ENCODE measurements around the gene TSC22D2. TPM values are rescaled to one million over a fixed set of nuclear protein-coding genes. Genes with fewer than 3 reads are reported as not detected.

The TSC22D2 gene
- total and polyA plus RNA-seq, 2 of the 8 experiments (the other 6 are each of a cell fraction or from before 2014, with no cell fraction given) = 3.4 to 27.6 TPM

DNA sequence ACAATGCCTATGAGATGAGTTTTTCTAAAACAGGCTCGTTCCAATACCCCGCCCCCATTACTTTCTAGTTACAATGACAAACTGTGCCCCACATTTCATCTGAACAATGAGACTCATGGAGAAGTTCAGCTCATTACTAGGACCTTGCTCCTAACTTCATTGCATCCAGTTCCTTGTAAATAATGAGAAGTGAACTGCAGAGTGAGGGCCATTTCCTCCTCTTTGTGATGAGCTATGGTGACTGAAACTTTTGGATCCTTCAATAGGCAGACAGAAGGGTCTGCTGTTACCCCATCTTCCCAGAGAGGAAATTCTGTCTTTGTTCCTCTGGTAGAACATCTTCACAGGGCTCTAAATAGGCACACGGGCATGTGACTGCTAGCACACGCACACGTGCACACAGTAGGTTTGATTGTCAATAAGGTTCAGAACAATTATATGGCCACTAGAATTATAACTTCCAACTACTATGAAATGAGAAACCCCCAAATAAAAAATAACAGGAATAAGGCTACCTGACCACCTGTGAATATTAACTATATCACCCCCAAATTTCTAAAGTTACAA is 86.4 kb downstream of the TSC22D2 start (continued):
- TF ChIP-seq, protein P1, sequence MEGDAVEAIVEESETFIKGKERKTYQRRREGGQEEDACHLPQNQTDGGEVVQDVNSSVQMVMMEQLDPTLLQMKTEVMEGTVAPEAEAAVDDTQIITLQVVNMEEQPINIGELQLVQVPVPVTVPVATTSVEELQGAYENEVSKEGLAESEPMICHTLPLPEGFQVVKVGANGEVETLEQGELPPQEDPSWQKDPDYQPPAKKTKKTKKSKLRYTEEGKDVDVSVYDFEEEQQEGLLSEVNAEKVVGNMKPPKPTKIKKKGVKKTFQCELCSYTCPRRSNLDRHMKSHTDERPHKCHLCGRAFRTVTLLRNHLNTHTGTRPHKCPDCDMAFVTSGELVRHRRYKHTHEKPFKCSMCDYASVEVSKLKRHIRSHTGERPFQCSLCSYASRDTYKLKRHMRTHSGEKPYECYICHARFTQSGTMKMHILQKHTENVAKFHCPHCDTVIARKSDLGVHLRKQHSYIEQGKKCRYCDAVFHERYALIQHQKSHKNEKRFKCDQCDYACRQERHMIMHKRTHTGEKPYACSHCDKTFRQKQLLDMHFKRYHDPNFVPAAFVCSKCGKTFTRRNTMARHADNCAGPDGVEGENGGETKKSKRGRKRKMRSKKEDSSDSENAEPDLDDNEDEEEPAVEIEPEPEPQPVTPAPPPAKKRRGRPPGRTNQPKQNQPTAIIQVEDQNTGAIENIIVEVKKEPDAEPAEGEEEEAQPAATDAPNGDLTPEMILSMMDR (IDR thresholded peaks at IDR 0.05; ENCODE audit: control extremely low read depth in 1 of 3, insufficient read depth in 1 of 3, low read depth in 1 of 3, low read length in 3 of 3) = no peak
- TF ChIP-seq JUND (IDR thresholded peaks at IDR 0.05; ENCODE audit: low read length) (no peak), POLR2AphosphoS5 (IDR thresholded peaks at IDR 0.05; ENCODE audit: low read depth, low read length) (no peak), EZH2 (IDR thresholded peaks at IDR 0.05; ENCODE audit: low read depth, low read length, severe bottlenecking) (no peak), EP300 (IDR thresholded peaks at IDR 0.05; ENCODE audit: borderline replicate concordance in 1 of 2, low read depth in 2 of 2, low read length in 2 of 2) (no peak), TAF7 (optimal IDR thresholded peaks at IDR 0.05; ENCODE audit: borderline replicate concordance, low read depth, low read length) (no peak), BRCA1 (IDR thresholded peaks at IDR 0.05; ENCODE audit: low read depth, low read length) (no peak)
- TF ChIP-seq, protein P2, sequence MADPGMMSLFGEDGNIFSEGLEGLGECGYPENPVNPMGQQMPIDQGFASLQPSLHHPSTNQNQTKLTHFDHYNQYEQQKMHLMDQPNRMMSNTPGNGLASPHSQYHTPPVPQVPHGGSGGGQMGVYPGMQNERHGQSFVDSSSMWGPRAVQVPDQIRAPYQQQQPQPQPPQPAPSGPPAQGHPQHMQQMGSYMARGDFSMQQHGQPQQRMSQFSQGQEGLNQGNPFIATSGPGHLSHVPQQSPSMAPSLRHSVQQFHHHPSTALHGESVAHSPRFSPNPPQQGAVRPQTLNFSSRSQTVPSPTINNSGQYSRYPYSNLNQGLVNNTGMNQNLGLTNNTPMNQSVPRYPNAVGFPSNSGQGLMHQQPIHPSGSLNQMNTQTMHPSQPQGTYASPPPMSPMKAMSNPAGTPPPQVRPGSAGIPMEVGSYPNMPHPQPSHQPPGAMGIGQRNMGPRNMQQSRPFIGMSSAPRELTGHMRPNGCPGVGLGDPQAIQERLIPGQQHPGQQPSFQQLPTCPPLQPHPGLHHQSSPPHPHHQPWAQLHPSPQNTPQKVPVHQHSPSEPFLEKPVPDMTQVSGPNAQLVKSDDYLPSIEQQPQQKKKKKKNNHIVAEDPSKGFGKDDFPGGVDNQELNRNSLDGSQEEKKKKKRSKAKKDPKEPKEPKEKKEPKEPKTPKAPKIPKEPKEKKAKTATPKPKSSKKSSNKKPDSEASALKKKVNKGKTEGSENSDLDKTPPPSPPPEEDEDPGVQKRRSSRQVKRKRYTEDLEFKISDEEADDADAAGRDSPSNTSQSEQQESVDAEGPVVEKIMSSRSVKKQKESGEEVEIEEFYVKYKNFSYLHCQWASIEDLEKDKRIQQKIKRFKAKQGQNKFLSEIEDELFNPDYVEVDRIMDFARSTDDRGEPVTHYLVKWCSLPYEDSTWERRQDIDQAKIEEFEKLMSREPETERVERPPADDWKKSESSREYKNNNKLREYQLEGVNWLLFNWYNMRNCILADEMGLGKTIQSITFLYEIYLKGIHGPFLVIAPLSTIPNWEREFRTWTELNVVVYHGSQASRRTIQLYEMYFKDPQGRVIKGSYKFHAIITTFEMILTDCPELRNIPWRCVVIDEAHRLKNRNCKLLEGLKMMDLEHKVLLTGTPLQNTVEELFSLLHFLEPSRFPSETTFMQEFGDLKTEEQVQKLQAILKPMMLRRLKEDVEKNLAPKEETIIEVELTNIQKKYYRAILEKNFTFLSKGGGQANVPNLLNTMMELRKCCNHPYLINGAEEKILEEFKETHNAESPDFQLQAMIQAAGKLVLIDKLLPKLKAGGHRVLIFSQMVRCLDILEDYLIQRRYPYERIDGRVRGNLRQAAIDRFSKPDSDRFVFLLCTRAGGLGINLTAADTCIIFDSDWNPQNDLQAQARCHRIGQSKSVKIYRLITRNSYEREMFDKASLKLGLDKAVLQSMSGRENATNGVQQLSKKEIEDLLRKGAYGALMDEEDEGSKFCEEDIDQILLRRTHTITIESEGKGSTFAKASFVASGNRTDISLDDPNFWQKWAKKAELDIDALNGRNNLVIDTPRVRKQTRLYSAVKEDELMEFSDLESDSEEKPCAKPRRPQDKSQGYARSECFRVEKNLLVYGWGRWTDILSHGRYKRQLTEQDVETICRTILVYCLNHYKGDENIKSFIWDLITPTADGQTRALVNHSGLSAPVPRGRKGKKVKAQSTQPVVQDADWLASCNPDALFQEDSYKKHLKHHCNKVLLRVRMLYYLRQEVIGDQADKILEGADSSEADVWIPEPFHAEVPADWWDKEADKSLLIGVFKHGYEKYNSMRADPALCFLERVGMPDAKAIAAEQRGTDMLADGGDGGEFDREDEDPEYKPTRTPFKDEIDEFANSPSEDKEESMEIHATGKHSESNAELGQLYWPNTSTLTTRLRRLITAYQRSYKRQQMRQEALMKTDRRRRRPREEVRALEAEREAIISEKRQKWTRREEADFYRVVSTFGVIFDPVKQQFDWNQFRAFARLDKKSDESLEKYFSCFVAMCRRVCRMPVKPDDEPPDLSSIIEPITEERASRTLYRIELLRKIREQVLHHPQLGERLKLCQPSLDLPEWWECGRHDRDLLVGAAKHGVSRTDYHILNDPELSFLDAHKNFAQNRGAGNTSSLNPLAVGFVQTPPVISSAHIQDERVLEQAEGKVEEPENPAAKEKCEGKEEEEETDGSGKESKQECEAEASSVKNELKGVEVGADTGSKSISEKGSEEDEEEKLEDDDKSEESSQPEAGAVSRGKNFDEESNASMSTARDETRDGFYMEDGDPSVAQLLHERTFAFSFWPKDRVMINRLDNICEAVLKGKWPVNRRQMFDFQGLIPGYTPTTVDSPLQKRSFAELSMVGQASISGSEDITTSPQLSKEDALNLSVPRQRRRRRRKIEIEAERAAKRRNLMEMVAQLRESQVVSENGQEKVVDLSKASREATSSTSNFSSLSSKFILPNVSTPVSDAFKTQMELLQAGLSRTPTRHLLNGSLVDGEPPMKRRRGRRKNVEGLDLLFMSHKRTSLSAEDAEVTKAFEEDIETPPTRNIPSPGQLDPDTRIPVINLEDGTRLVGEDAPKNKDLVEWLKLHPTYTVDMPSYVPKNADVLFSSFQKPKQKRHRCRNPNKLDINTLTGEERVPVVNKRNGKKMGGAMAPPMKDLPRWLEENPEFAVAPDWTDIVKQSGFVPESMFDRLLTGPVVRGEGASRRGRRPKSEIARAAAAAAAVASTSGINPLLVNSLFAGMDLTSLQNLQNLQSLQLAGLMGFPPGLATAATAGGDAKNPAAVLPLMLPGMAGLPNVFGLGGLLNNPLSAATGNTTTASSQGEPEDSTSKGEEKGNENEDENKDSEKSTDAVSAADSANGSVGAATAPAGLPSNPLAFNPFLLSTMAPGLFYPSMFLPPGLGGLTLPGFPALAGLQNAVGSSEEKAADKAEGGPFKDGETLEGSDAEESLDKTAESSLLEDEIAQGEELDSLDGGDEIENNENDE (IDR thresholded peaks at IDR 0.05; ENCODE audit: insufficient replicate concordance, low read length) = no peak

Measured in H1 (cell line).